ENCODE results near the gene RNF220.

DNA sequence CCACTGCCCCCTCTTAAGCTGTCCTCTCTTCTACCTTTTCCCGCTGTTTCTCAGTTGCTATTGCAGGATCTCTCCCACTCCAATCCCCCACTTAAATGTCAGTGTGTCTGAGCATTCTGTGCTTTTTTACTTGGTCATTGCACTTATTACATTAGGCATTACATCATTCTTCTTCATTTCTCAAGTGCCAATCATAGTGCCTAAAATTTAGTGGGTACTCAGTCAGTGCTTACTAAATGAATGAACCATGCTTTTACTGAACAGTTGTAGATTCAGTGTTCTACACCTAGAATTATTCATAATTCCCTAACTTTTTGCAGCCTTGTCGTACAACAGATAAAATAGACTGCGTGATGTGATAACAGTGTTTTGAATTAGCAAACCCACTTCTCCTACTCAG, 288.8 kb downstream of the RNF220 start:
- TF ChIP-seq CTCF (IDR thresholded peaks at IDR 0.05) = no peak
- TF ChIP-seq ZNF121 (CRISPR knock-in tag; IDR thresholded peaks at IDR 0.05) = no peak
- TF ChIP-seq USF2 (CRISPR knock-in tag; IDR thresholded peaks at IDR 0.05) = no peak
- no peak for TF ChIP-seq KAT7 (CRISPR knock-in tag; IDR thresholded peaks at IDR 0.05; ENCODE audit: borderline replicate concordance)
- TF ChIP-seq ZSCAN18 (CRISPR knock-in tag; IDR thresholded peaks at IDR 0.05) = no peak

All from WTC11 (cell line).